Measurements from ENCODE around the gene MSI2. TPM values are rescaled to one million over a fixed set of nuclear protein-coding genes. Genes with fewer than 3 reads are reported as not detected.
"Not testable (repeated sequence)": the region's sequence is repeated elsewhere in the genome, so short reads cannot be mapped to it uniquely, and the experiment has no call there.

MSI2 gene
- total and polyA plus RNA-seq, 5 donors: 43.9 to 113 (median 107) TPM

DNA sequence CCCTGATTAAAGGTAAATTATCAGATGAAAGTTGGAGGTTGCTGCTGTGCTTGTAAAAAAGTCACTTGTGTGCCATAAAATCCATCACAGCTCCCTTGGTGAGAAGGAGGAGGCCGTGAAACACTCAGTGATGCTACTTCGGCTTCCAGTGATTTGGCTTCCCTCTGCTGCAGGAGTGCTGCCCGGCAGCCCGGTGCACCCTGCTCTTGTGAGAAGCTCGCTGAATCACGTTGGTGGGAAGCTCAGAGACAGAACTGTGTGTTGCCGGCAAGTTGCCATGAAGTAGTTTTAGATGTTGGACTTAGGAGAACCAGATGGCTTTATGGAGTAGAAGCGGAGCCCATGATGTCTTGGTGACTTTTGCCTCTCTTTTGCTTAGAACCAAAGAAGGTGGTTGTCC, 33.3 kb downstream of the MSI2 start:
- H3K27ac ChIP-seq (ENCODE audit: low read length): no peak overlapping the region
- no peak overlapping the region for H3K4me3 ChIP-seq (ENCODE audit: low read length)
- intact Hi-C loops (cut with DNase I): no loop called here
- ATAC-seq (no peak), DNase-seq (no peak)
- H3K4me1 ChIP-seq (ENCODE audit: control insufficient read depth, insufficient read depth, low read length): peaks cover 16% of the 10 kb centered on the region
- no peaks in the 10 kb centered on the region for H3K27me3 ChIP-seq (ENCODE audit: control insufficient read depth, insufficient read depth)
- H3K9me3 ChIP-seq (ENCODE audit: control insufficient read depth, low read length): no peaks in the 10 kb centered on the region
- WGBS: 71% methylated on average over 8 of the region's 8 CpGs

DNA sequence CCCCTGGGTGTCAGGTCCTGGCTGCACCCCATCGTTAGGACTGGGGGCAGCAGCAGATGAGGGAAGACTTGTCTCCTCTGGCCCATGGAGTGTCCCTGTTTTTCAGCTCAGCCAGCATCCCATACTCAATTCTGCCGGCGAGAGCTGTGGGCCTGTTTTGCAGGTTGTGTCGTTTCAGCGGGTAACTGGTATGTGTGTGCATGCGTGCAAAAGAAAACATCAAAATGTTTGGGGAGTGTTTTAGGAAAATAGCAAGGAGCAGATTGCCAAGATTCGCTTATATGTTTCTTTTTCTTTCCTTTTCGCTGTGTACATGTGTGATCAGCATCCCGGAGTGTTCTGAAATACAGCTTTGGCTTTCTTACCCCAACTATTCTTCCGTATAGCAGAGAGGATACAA, 34.7 kb downstream of the MSI2 start:
- Histone ChIP-seq H3K9me3 (ENCODE audit: control insufficient read depth, low read length) (no peaks in the 10 kb centered on the region), H3K4me1 (ENCODE audit: control insufficient read depth, insufficient read depth, low read length) (peaks cover 18% of the 10 kb centered on the region), H3K27ac (ENCODE audit: low read length) (no peak overlapping the region), H3K27me3 (ENCODE audit: control insufficient read depth, insufficient read depth) (no peaks in the 10 kb centered on the region), H3K4me3 (ENCODE audit: low read length) (no peak overlapping the region)
- intact Hi-C loops (cut with DNase I): no loop called here
- WGBS: 94% methylated on average over 10 of the region's 10 CpGs
- ATAC-seq (no peak), DNase-seq (no peak)

DNA sequence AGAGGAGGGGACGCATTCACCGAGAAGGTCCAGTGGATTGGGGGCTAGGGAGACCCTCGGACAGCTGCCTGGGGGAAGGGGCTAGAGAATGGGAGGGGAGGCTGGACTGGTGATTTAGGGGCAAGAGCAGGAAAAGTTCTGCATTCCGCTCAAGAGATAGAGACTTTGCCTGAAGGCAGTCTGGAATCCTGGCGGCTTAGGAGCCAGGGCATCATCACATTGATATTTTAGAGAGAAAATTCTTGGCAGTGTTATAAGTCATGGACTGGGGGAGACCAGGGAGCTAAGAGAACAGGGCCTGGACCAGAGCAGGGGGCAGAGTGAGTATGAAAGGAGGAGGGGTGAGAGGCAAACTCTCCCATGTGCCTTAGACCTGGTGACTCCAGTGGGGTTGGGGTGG, 35.8 kb downstream of the MSI2 start:
- WGBS: 92% methylated on average over 5 of the region's 5 CpGs
- Histone ChIP-seq H3K27ac (ENCODE audit: low read length) (no peak overlapping the region), H3K4me3 (ENCODE audit: low read length) (no peak overlapping the region), H3K4me1 (ENCODE audit: control insufficient read depth, insufficient read depth, low read length) (peaks cover 18% of the 10 kb centered on the region), H3K27me3 (ENCODE audit: control insufficient read depth, insufficient read depth) (no peaks in the 10 kb centered on the region), H3K9me3 (ENCODE audit: control insufficient read depth, low read length) (no peaks in the 10 kb centered on the region)
- intact Hi-C loops (cut with DNase I): no loop called here
- no peak for DNase-seq
- no peak for ATAC-seq

DNA sequence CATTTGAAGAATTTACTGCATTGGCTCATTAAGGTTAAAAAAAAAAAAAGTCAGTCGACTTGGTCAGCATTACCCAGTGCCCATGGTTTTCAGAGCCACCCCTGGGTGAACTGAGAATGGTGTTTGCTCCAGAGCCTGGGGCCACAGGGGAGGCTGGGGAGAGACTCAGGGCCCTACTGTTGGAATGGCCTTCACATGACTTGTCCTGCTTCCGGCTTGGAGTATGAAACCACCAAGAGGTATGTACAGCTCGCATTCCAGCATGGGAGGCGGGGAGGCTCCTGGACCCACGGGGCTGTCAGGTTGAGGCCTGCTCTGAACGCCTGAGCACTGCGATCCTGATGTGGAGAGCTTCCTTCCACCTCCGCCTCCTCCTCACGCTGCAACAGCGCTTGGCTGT, 36.8 kb downstream of the MSI2 start:
- H3K4me1 ChIP-seq (ENCODE audit: control insufficient read depth, insufficient read depth, low read length): peaks cover 12% of the 10 kb centered on the region

DNA sequence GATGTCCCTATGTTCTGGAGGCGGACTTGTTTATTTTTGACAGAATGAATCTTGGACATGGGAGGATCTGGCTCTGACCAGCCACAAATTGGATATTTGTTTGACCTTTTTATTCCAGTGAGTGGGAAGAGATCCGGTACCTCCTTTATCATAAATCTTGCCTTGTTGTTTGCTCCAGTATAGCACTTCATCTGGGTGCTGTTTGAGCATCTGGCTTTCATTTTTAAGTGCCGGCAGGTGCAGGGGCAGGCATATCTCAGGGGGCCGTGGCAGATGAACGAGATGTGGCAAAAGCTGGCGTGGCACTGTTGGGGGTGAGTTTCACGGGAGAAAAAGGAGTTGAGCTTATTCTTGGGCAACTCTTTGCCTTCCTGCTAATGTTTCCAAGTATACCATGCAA, 37.8 kb downstream of the MSI2 start:
- no peaks in the 10 kb centered on the region for H3K9me3 ChIP-seq (ENCODE audit: control insufficient read depth, low read length)
- 83% methylated on average over 7 of the region's 7 CpGs for WGBS
- intact Hi-C loops (cut with DNase I): no loop called here
- no peak for ATAC-seq
- peaks cover 9% of the 10 kb centered on the region for H3K4me1 ChIP-seq (ENCODE audit: control insufficient read depth, insufficient read depth, low read length)
- no peak overlapping the region for H3K27ac ChIP-seq (ENCODE audit: low read length)
- no peaks in the 10 kb centered on the region for H3K27me3 ChIP-seq (ENCODE audit: control insufficient read depth, insufficient read depth)
- no peak overlapping the region for H3K4me3 ChIP-seq (ENCODE audit: low read length)
- DNase-seq: no peak

More for the DNA sequence above, 36.8 kb downstream of the MSI2 start:
- Histone ChIP-seq H3K27me3 (ENCODE audit: control insufficient read depth, insufficient read depth) (no peaks in the 10 kb centered on the region), H3K4me3 (ENCODE audit: low read length) (no peak overlapping the region), H3K27ac (ENCODE audit: low read length) (no peak overlapping the region), H3K9me3 (ENCODE audit: control insufficient read depth, low read length) (no peaks in the 10 kb centered on the region)
- no peak for DNase-seq
- intact Hi-C loops (cut with DNase I): no loop called here
- peak in 1 of 2 donors; percentile 18 for ATAC-seq
- 88% methylated on average over 10 of the region's 10 CpGs for WGBS

DNA sequence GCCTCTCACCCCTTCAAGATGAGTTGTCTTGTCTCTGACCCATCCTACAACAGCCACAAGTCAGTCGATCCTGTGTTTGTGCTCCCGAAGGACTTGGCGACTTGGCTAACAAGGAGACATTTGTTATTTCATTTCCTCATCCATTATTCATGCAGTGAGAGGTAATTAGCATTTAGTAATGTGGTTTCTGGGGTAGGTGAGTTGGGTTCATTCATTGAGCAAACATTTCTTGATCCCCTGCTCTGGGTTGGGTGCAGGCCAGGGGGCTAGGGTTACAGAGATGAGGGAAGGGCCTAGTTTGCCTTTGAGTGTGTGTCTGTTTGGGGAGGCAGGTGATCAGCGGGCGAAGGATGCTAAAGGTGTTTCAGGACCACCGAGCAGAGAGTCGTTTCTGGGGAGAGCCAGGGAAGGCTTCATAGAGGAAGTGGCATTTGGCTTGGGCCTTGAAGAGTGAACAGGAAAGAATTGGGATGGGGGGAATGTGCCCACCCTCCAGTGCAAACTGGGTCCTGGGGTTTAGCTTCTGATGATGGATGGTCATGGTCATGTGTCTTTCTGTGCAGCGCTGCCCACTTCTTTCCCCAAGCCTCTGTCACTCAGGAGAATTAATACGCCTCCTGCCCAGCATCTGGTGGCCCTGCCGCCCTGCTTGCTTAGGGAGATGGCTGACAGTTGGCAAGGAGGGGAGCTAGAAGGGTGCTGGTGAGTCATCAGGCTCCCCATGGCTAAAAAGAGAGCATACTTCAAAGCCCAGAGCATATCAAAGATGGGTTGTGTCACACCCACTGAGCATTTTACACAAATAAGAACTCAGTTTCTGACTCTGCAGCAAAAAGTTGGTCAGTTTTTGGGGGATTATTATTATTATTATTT, 38.5 kb downstream of the MSI2 start:
- Histone ChIP-seq H3K9me3 (ENCODE audit: control insufficient read depth, low read length) (no peaks in the 10 kb centered on the region), H3K4me3 (ENCODE audit: low read length) (no peak overlapping the region), H3K27ac (ENCODE audit: low read length) (peak overlapping the region; percentile 59), H3K27me3 (ENCODE audit: control insufficient read depth, insufficient read depth) (no peaks in the 10 kb centered on the region), H3K4me1 (ENCODE audit: control insufficient read depth, insufficient read depth, low read length) (peaks cover 7% of the 10 kb centered on the region)
- peak; percentile 66 to 80 for ATAC-seq
- no peak for DNase-seq
- intact Hi-C loops (cut with DNase I): no loop called here
- WGBS: 80% methylated on average over 10 of the region's 10 CpGs

DNA sequence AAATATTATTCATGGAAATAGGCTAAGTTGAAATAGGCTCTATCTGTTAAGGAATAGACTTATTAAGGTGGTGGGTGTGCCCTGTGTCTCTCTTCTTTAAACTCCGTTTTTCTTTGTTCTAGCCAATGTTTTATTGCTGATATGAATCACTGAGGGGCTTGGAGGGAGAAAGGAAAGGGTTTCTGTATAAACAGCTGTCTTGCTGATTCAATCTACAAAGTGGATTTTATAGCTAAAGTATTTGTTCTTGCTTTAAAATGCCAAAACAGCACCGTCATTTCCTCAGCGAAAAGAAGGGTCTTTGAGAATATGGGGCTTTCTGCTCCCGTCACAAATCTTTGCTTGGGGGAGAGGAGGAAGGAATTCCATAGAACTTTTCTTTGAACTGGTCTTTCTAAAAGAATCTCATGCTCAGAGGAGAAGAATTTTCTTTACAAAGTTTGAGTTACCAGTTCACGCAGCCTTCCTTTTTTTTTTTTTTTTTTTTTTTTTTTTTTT, 39.3 kb downstream of the MSI2 start:
- DNase-seq (no peak), ATAC-seq (no peak)
- no peaks in the 10 kb centered on the region for H3K9me3 ChIP-seq (ENCODE audit: control insufficient read depth, low read length)
- no peak overlapping the region for H3K27ac ChIP-seq (ENCODE audit: low read length)
- WGBS: 73% methylated on average over 5 of the region's 5 CpGs
- no peak overlapping the region for H3K4me3 ChIP-seq (ENCODE audit: low read length)
- intact Hi-C loops (cut with DNase I): no loop called here
- H3K27me3 ChIP-seq (ENCODE audit: control insufficient read depth, insufficient read depth): no peaks in the 10 kb centered on the region
- H3K4me1 ChIP-seq (ENCODE audit: control insufficient read depth, insufficient read depth, low read length): peaks cover 6% of the 10 kb centered on the region

DNA sequence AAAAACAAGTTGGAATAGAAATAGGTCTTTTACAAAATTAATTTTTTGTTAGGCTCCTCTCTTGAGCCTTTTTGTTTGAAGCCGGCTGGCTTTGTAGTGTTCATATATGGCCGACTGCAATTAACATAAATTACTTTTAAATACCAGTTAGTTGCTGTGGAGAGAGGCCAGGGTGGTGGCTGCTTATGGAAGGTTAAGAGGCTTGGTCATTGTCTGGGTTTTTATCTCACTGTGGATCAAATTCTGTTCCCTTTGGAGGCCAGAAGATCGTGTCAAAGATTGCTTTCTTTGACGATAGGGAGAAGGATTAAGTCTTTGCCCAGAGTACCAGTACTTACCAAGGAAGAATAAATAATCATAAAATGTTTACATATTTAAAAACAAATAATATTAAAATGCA, 39.9 kb downstream of the MSI2 start:
- Histone ChIP-seq H3K4me3 (ENCODE audit: low read length) (no peak overlapping the region), H3K27ac (ENCODE audit: low read length) (no peak overlapping the region), H3K27me3 (ENCODE audit: control insufficient read depth, insufficient read depth) (no peaks in the 10 kb centered on the region), H3K4me1 (ENCODE audit: control insufficient read depth, insufficient read depth, low read length) (peaks cover 6% of the 10 kb centered on the region), H3K9me3 (ENCODE audit: control insufficient read depth, low read length) (no peaks in the 10 kb centered on the region)
- intact Hi-C loops (cut with DNase I): no loop called here
- 73% methylated on average over 4 of the region's 4 CpGs for WGBS
- ATAC-seq: no peak
- no peak for DNase-seq

DNA sequence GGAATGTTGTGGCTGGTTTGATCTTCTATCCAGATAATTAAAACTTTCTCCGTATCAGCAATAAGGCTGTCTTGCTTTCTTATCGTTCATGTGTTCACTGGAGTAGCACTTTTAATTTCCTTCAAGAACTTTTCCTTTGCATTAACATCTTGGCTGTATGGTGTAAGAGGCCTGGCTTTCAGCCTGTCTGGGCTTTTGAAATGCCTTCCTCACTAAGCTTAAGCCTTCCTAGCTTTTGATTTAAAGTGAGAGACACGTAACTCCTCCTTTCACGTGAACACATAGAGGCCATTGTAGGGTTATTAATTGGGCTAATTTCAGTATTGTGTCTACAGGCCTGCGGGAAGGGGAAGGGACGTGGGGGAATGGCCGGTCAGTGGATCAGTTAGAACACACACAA, 42.9 kb downstream of the MSI2 start:
- H3K4me1 ChIP-seq (ENCODE audit: control insufficient read depth, insufficient read depth, low read length): peaks cover 2% of the 10 kb centered on the region
- H3K9me3 ChIP-seq (ENCODE audit: control insufficient read depth, low read length): no peaks in the 10 kb centered on the region
- no peak overlapping the region for H3K27ac ChIP-seq (ENCODE audit: low read length)
- no peaks in the 10 kb centered on the region for H3K27me3 ChIP-seq (ENCODE audit: control insufficient read depth, insufficient read depth)
- ATAC-seq: no peak
- no peak overlapping the region for H3K4me3 ChIP-seq (ENCODE audit: low read length)
- intact Hi-C loops (cut with DNase I): no loop called here
- no peak for DNase-seq
- WGBS: 95% methylated on average over 7 of the region's 7 CpGs

DNA sequence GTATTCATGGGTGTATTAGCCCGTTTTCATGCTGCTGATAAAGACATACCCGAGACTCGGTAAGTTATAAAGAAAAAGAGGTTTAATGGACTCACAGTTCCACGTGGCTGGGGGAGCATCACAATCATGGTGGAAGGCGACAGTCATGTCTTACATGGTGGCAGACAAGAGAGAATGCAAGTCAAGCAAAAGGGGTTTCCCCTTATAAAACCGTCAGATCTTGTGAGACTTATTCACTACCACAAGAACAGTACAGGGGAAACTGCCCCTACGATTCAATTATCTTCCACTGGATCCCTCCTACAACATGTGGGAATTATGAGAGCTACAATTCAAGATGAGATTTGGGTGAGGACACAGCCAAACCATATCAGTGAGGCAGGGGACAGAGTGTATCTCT, 44.3 kb downstream of the MSI2 start:
- H3K27ac ChIP-seq (ENCODE audit: low read length); ATAC-seq; H3K4me1 ChIP-seq (ENCODE audit: control insufficient read depth, insufficient read depth, low read length); H3K27me3 ChIP-seq (ENCODE audit: control insufficient read depth, insufficient read depth); H3K4me3 ChIP-seq (ENCODE audit: low read length); H3K9me3 ChIP-seq (ENCODE audit: control insufficient read depth, low read length); DNase-seq; intact Hi-C loops (cut with DNase I): not testable (repeated sequence)
- WGBS: 92% methylated on average over 7 of the region's 7 CpGs

DNA sequence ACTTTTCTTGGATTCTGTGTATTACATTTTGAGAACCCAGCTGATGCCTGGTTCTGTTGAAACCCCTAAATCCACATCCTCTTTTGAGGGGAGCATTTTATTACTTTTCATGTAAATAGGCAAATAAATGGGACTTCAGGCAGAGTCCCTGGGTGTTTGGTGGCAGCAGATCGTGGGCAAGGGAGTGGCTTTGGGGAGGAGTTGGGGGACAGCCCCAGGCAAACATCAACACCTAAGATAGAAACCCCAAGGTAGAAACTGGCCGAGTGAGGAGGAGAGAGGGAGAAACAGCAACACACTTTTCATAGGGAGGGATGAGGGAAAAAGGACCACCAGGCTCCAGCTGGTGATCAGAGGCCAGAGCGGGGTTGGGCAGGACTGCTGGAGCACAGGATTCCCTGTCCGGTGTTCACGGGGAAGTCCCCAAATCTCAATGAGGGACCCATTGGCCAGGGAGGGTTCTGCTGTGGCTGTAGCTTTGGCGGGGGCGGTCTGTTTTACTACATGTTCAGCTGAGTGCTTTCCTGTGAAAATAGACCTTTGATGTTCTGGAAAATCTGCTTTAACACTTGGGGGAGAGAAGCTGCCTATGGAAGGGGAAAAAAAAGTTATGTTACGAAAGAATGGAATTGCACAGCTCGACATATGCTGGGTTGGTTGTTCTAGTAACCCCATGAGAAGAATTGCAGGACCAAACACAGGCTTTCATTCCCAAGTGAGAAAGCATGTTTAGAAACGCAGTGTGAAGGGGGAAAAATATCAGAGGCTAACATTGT, 46.6 kb downstream of the MSI2 start:
- intact Hi-C loops (cut with DNase I): no loop called here

More for the DNA sequence above, 46.6 kb downstream of the MSI2 start:
- 91% methylated on average over 10 of the region's 10 CpGs for WGBS
- DNase-seq (no peak), ATAC-seq (no peak)
- H3K27ac ChIP-seq (ENCODE audit: low read length): no peak overlapping the region
- no peaks in the 10 kb centered on the region for H3K9me3 ChIP-seq (ENCODE audit: control insufficient read depth, low read length)
- H3K4me3 ChIP-seq (ENCODE audit: low read length): no peak overlapping the region
- H3K4me1 ChIP-seq (ENCODE audit: control insufficient read depth, insufficient read depth, low read length): no peaks in the 10 kb centered on the region
- no peaks in the 10 kb centered on the region for H3K27me3 ChIP-seq (ENCODE audit: control insufficient read depth, insufficient read depth)
